Activated naive CD4-positive, alpha-beta T cell treated with anti-CD3 and anti-CD28 coated beads, Interleukin-2, amount 50 U/mL, for 16 hours (primary cell): Measurements from ENCODE around the gene LRRC72.
"Not testable (repeated sequence)": the region's sequence is repeated elsewhere in the genome, so short reads cannot be mapped to it uniquely, and the experiment has no call there.

Experiments
- DNase-seq: peaks from one replicate; pipeline ENCODE4 v3.0.0-alpha.2; 2020

The LRRC72 gene

GRCh38 chr7:16526742-16527540 is at the start of gene LRRC72:
Gene LRRC72 (plus strand): TSS chr7:16526825. CDS start chr7:16526953, 128 bp downstream.
- DNase-seq, result no peak

- DNase-seq, result no peak
These were observed 47.5 kb upstream of the LRRC72 start for GRCh38 chr7:16479161-16479560.

GRCh38 chr7:16479591-16479990 is 47.0 kb upstream of the LRRC72 start:
- DNase-seq, result no peak

- no peak for DNase-seq
These were observed 42.0 kb upstream of the LRRC72 start for GRCh38 chr7:16484453-16485158.

GRCh38 chr7:16491148-16491547 is 35.5 kb upstream of the LRRC72 start:
- no peak for DNase-seq

- DNase-seq, result no peak
These were observed 34.0 kb upstream of the LRRC72 start for GRCh38 chr7:16492513-16493062.

- DNase-seq, result no peak
These were observed 33.4 kb upstream of the LRRC72 start for GRCh38 chr7:16493266-16493665.

GRCh38 chr7:16494551-16494950 is 32.1 kb upstream of the LRRC72 start:
- DNase-seq, result no peak

GRCh38 chr7:16494955-16495719 is 31.5 kb upstream of the LRRC72 start:
- no peak for DNase-seq

GRCh38 chr7:16498122-16498521 is 28.5 kb upstream of the LRRC72 start:
- DNase-seq, result no peak

GRCh38 chr7:16502303-16502702 is 24.3 kb upstream of the LRRC72 start:
- DNase-seq, result no peak

GRCh38 chr7:16504019-16504418 is 22.6 kb upstream of the LRRC72 start:
- no peak for DNase-seq

GRCh38 chr7:16506422-16506821 is 20.2 kb upstream of the LRRC72 start:
- DNase-seq, result not testable (repeated sequence)

GRCh38 chr7:16509829-16510228 is 16.8 kb upstream of the LRRC72 start:
- no peak for DNase-seq

- DNase-seq, result no peak
These were observed 15.3 kb upstream of the LRRC72 start for GRCh38 chr7:16511314-16511713.

GRCh38 chr7:16512097-16512496 is 14.5 kb upstream of the LRRC72 start:
- no peak for DNase-seq

GRCh38 chr7:16514271-16514670 is 12.4 kb upstream of the LRRC72 start:
- DNase-seq, result no peak

- no peak for DNase-seq
These were observed 11.9 kb upstream of the LRRC72 start for GRCh38 chr7:16514729-16515128.

GRCh38 chr7:16515785-16516685 is 10.6 kb upstream of the LRRC72 start:
- DNase-seq, result no peak

- DNase-seq, result not testable (repeated sequence)
These were observed 6.6 kb upstream of the LRRC72 start for GRCh38 chr7:16519985-16520384.

GRCh38 chr7:16524332-16524731 is 2.3 kb upstream of the LRRC72 start:
- DNase-seq, result no peak

- no peak for DNase-seq
These were observed 1.9 kb downstream of the LRRC72 start for GRCh38 chr7:16528520-16528919.
